Measurements from ENCODE around the gene KLF9. TPM values are rescaled to one million over a fixed set of nuclear protein-coding genes. Genes with fewer than 3 reads are reported as not detected.

The KLF9 gene
- total RNA-seq, 1 donor from 2014 or later, result 6.3 TPM

DNA sequence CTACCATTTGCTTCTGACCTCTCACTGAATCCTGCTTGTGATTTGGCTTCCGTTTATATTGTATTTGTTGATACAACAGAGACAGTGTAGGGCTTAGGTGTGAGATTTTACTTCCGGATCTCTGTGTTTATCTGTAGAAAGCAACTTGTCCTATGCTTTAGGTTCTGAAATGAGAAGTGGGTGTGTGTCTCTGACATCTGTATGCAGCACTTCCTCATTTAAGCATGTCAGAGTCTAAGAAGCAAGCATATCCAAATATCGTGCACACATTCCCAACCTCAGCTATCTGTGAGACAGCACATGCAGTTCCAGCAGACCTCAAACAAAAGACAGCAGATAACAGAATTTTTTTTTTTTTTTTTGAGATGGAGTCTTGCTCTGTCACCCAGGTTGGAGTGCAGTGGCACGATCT is 16.3 kb downstream of the KLF9 start:
- no peaks in the 10 kb centered on the region for H3K36me3 Mint-ChIP-seq (ENCODE audit: low read depth)
- peak overlapping the region; percentile 86 for H3K27ac Mint-ChIP-seq
- no peaks in the 10 kb centered on the region for H3K27me3 Mint-ChIP-seq
- POLR2A ChIA-PET, result interaction anchor here (0.6 to 4.9 kb wide), 7 partner anchors 15 to 643 kb away, joined by 3 to 48 read pairs (median 5); partner anchors contain the start of gene KLF9
- no peaks in the 10 kb centered on the region for H3K9me3 Mint-ChIP-seq
- intact Hi-C loops (cut with micrococcal nuclease), result loop anchor here (1.0 kb wide), 3 partner anchors 8 to 21 kb away; no protein-coding TSS in a partner anchor
- peak overlapping the region; percentile 51 for H3K4me3 Mint-ChIP-seq
- CTCF ChIA-PET, result interaction anchor here (0.7 to 1.2 kb wide), 2 partner anchors 87 to 1125 kb away, joined by 3 to 4 read pairs; no protein-coding TSS in a partner anchor
- TF ChIP-seq CTCF (IDR thresholded peaks at IDR 0.05), result no peak
- peak; percentile 97 for ATAC-seq (ENCODE audit: low read depth)
- peaks cover 66% of the 10 kb centered on the region for H3K4me1 Mint-ChIP-seq
- no peak for DNase-seq

DNA sequence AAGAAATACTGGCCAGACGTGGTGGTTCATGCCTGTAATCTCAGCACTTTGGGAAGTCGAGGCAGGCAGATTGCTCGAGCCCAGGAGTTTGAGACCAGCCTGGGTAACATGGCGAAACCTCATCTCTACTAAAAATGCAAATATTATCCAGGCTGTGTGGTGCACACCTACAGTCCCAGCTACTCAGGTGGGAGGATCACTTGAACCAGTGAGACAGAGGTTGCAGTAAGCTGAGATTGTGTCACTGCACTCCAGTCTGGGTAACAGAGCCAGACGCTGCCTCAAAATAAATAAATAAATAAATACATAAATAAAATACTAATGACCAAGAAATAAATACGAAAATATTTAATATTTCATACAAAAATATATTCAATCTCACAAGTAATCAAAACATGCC is 18.8 kb downstream of the KLF9 start:
- CTCF ChIA-PET, result no interaction called here
- ATAC-seq (ENCODE audit: low read depth), result no peak
- H3K4me1 Mint-ChIP-seq, result peaks cover 77% of the 10 kb centered on the region

GRCh38 chr9:70392850-70393249 is 21.6 kb downstream of the KLF9 start:
- TF ChIP-seq CTCF (IDR thresholded peaks at IDR 0.05), result no peak
- Mint-ChIP-seq H3K27ac (no peak overlapping the region), H3K4me3 (no peak overlapping the region), H3K27me3 (no peaks in the 10 kb centered on the region), H3K36me3 (ENCODE audit: low read depth) (peaks cover 5% of the 10 kb centered on the region), H3K4me1 (peaks cover 60% of the 10 kb centered on the region), H3K9me3 (no peaks in the 10 kb centered on the region)
- DNase-seq (no peak), ATAC-seq (ENCODE audit: low read depth) (no peak)
- intact Hi-C loops (cut with micrococcal nuclease), result no loop called here
- POLR2A ChIA-PET, result interaction anchor here (0.9 kb wide), 1 partner anchor 14 kb away, joined by 3 read pairs; no protein-coding TSS in a partner anchor
- CTCF ChIA-PET, result interaction anchor here (1.3 kb wide), 1 partner anchor 9 kb away, joined by 3 read pairs; no protein-coding TSS in a partner anchor

More for the DNA sequence above, 18.8 kb downstream of the KLF9 start:
- POLR2A ChIA-PET, result interaction anchor here (0.8 kb wide), 1 partner anchor 26 kb away, joined by 3 read pairs; no protein-coding TSS in a partner anchor
- Mint-ChIP-seq H3K27ac (no peak overlapping the region), H3K9me3 (no peaks in the 10 kb centered on the region), H3K36me3 (ENCODE audit: low read depth) (no peaks in the 10 kb centered on the region), H3K4me3 (no peak overlapping the region), H3K27me3 (no peaks in the 10 kb centered on the region)
- no peak for TF ChIP-seq CTCF (IDR thresholded peaks at IDR 0.05)
- intact Hi-C loops (cut with micrococcal nuclease), result no loop called here
- no peak for DNase-seq

- Mint-ChIP-seq H3K9me3 (no peaks in the 10 kb centered on the region), H3K36me3 (ENCODE audit: low read depth) (peaks cover 11% of the 10 kb centered on the region), H3K27me3 (no peaks in the 10 kb centered on the region), H3K4me1 (peaks cover 54% of the 10 kb centered on the region), H3K27ac (no peak overlapping the region), H3K4me3 (no peak overlapping the region)
- DNase-seq (no peak), ATAC-seq (ENCODE audit: low read depth) (peak; percentile 49)
- POLR2A ChIA-PET, result no interaction called here
- intact Hi-C loops (cut with micrococcal nuclease), result no loop called here
- CTCF ChIA-PET, result interaction anchor here (1.0 to 1.7 kb wide), 2 partner anchors 93 to 210 kb away, joined by 3 to 6 read pairs; no protein-coding TSS in a partner anchor
- no peak for TF ChIP-seq CTCF (IDR thresholded peaks at IDR 0.05)
Measured at GRCh38 chr9:70392189-70392588, 22.3 kb downstream of the KLF9 start.

- CTCF ChIA-PET, result interaction anchor here (1.7 kb wide), 1 partner anchor 211 kb away, joined by 6 read pairs; no protein-coding TSS in a partner anchor
- POLR2A ChIA-PET, result interaction anchor here (0.7 kb wide), 1 partner anchor 184 kb away, joined by 7 read pairs; no protein-coding TSS in a partner anchor
Measured at GRCh38 chr9:70390933-70391341, 23.5 kb downstream of the KLF9 start.

More at GRCh38 chr9:70390933-70391341, 23.5 kb downstream of the KLF9 start:
- no peak for TF ChIP-seq CTCF (IDR thresholded peaks at IDR 0.05)
- no peaks in the 10 kb centered on the region for H3K9me3 Mint-ChIP-seq
- H3K27ac Mint-ChIP-seq, result no peak overlapping the region
- H3K4me1 Mint-ChIP-seq, result peaks cover 46% of the 10 kb centered on the region
- H3K36me3 Mint-ChIP-seq (ENCODE audit: low read depth), result peaks cover 23% of the 10 kb centered on the region
- no peak overlapping the region for H3K4me3 Mint-ChIP-seq
- H3K27me3 Mint-ChIP-seq, result no peaks in the 10 kb centered on the region
- no peak for DNase-seq
- ATAC-seq (ENCODE audit: low read depth), result no peak
- intact Hi-C loops (cut with micrococcal nuclease), result no loop called here

Data from activated B cell treated with CpG ODN at 0.5 μM for 24 hours (primary cell).